ENCODE data around the gene NDE1.

NDE1 gene

GRCh38 chr16:15658556-15658955 is 8.5 kb downstream of the NDE1 start:
- TF ChIP-seq GATA2 (IDR thresholded peaks at IDR 0.05; ENCODE audit: low read depth, low read length) (no peak), GATA3 (IDR thresholded peaks at IDR 0.05; ENCODE audit: low read depth, low read length) (no peak)

DNA sequence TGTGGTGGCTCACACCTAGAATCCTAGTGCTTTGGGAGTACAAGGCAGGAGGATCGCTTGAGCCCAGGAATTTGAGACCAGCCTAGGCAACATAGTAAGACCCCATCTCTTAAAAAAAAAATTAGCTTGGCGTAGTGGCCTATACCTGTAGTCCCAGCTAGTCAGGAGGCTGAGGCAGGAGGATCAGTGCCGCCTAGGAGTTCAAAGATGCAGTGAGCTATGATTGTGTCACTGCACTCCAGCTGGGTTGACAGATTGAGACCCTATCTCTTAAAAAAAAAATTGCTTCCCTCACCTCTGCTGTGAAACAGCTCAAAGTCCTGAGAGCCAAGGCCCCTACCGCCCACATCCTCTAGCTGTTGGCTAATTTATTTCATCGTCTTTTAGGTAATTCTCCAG is 10.2 kb downstream of the NDE1 start:
- no peak for TF ChIP-seq GATA3 (IDR thresholded peaks at IDR 0.05; ENCODE audit: low read depth, low read length)
- TF ChIP-seq GATA2 (IDR thresholded peaks at IDR 0.05; ENCODE audit: low read depth, low read length): no peak

- TF ChIP-seq GATA2 (IDR thresholded peaks at IDR 0.05; ENCODE audit: low read depth, low read length) (no peak), GATA3 (IDR thresholded peaks at IDR 0.05; ENCODE audit: low read depth, low read length) (no peak)
Measured at GRCh38 chr16:15665107-15665506, 15.1 kb downstream of the NDE1 start.

DNA sequence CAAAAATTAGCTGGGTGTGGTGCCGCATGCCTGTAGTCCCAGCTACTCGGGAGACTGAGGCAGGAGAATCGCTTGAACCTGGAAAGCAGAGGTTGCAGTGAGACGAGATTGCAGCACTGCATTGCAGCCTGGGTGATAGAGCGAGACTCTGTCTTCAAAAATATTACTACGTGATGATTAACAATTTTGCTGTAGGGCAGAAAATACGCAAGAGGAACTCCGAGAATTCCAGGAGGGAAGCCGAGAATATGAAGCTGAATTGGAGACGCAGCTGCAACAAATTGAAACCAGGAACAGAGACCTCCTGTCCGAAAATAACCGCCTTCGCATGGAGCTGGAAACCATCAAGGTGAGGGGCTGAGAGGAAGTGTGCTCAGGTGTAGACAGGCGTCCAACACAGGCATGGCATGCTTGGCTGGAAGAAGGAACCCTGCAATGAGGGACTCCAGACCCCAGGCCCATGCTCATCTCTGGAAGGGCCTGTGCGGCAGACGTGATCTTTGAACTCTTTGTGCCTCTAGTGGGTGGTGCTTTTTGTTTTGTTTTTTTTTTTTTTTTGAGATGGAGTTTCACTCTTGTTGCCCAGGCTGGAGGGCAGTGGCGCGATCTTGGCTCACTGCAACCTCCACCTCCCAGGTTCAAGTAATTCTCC is 17.2 kb downstream of the NDE1 start:
- TF ChIP-seq GATA3 (IDR thresholded peaks at IDR 0.05; ENCODE audit: low read depth, low read length) (no peak), GATA2 (IDR thresholded peaks at IDR 0.05; ENCODE audit: low read depth, low read length) (no peak)

- TF ChIP-seq GATA3 (IDR thresholded peaks at IDR 0.05; ENCODE audit: low read depth, low read length) (no peak), GATA2 (IDR thresholded peaks at IDR 0.05; ENCODE audit: low read depth, low read length) (no peak)
Measured at GRCh38 chr16:15671530-15672117, 21.6 kb downstream of the NDE1 start.

DNA sequence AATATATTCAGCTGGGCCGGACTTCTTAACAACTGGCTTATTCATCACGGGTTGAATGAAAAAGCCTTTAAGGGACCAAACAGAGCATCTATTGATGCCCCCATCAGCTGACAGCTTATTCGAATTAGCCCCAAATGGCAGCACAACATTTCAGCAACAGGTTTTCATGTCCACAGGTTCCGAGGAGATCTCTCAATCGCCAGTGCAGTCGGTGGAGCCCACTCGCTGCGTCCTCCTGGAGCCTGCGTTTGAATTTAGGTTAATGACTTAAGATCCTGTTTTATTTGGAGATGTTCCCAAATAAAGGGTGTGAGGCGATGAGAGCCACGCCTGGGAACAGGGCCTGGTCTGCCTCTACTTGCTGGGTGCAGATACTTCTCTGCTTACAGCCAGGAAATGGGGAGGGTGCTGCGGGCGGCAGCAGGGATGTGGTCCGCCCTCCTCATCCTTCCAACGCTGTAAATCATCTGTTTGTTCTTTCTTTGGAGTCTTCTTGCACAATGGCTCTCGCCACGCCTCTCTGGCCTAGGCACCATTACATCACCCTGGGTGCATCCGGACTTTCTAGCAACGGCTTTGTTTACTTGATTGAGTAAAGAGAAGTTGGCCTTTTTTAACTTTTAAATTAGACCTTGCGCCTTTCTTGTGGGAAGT is 22.6 kb downstream of the NDE1 start:
- TF ChIP-seq GATA3 (IDR thresholded peaks at IDR 0.05; ENCODE audit: low read depth, low read length) (no peak), GATA2 (IDR thresholded peaks at IDR 0.05; ENCODE audit: low read depth, low read length) (no peak)

DNA sequence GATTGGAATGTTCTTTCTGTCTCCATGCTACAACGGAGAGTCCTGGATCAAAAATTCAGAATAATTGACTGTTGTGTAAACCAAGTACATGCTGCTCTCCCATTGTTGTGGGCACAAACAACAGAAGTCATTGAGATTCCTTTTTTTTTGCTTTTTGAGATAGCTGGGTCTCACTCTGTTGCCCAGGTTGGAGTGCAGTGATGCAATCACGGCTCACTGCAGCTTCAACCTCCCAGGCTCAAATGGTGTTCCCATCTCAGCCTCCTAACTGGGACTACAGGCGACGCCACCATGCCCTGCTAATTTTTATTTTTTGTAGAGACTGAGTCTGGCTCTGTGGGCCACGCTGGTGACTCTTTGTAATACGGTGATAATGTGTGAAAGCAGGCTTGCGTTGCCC is 24.5 kb downstream of the NDE1 start:
- TF ChIP-seq GATA3 (IDR thresholded peaks at IDR 0.05; ENCODE audit: low read depth, low read length): no peak
- TF ChIP-seq GATA2 (IDR thresholded peaks at IDR 0.05; ENCODE audit: low read depth, low read length): no peak

- TF ChIP-seq GATA3 (IDR thresholded peaks at IDR 0.05; ENCODE audit: low read depth, low read length): no peak
- no peak for TF ChIP-seq GATA2 (IDR thresholded peaks at IDR 0.05; ENCODE audit: low read depth, low read length)
Measured at GRCh38 chr16:15676506-15676905, 26.5 kb downstream of the NDE1 start.

GRCh38 chr16:15677447-15677846 is 27.4 kb downstream of the NDE1 start:
- TF ChIP-seq GATA3 (IDR thresholded peaks at IDR 0.05; ENCODE audit: low read depth, low read length) (no peak), GATA2 (IDR thresholded peaks at IDR 0.05; ENCODE audit: low read depth, low read length) (no peak)

- no peak for TF ChIP-seq GATA3 (IDR thresholded peaks at IDR 0.05; ENCODE audit: low read depth, low read length)
- TF ChIP-seq GATA2 (IDR thresholded peaks at IDR 0.05; ENCODE audit: low read depth, low read length): no peak
Measured at GRCh38 chr16:15682105-15682570, 32.1 kb downstream of the NDE1 start.

DNA sequence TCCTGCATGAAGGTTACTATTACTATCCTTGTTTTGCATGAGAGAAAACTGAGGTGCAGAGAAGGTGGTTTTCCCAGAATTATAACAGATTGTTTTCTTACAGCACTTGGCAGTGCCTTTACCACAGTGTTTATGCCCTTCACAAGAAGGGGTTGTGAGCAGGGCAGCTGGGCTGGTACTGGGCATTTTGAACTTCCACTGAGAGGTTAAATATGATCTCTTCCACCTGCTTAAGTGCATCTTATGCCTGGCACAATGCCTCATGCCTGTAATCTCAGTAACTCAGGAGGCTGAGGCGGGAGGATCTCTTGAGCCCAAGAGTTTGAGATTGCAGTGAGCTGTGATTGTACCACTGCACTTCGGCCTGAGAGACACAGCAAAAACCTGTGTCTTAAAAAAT is 36.2 kb downstream of the NDE1 start:
- TF ChIP-seq GATA3 (IDR thresholded peaks at IDR 0.05; ENCODE audit: low read depth, low read length) (no peak), GATA2 (IDR thresholded peaks at IDR 0.05; ENCODE audit: low read depth, low read length) (no peak)

DNA sequence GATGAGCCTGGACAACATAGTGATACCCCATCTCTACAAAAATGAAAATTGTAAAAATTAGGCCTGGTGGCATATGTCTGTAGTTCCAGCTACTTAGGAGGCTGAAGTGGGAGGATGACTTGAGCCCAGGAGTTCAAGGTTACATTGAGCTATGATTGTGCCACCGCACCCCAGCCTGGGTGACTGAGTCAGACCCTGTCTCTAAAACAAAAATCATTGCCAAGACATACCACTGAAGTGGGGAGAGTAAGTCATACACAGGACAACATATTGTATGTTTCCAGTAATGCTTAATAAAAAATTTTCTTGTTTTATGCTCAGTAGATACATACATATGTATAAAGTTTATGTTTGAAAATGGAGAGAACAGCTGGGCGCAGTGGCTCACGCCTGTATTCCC is 39.2 kb downstream of the NDE1 start:
- TF ChIP-seq GATA3 (IDR thresholded peaks at IDR 0.05; ENCODE audit: low read depth, low read length): no peak
- no peak for TF ChIP-seq GATA2 (IDR thresholded peaks at IDR 0.05; ENCODE audit: low read depth, low read length)

GRCh38 chr16:15690296-15690695 is 40.3 kb downstream of the NDE1 start:
- no peak for TF ChIP-seq GATA3 (IDR thresholded peaks at IDR 0.05; ENCODE audit: low read depth, low read length)
- TF ChIP-seq GATA2 (IDR thresholded peaks at IDR 0.05; ENCODE audit: low read depth, low read length): no peak

- TF ChIP-seq GATA2 (IDR thresholded peaks at IDR 0.05; ENCODE audit: low read depth, low read length) (no peak), GATA3 (IDR thresholded peaks at IDR 0.05; ENCODE audit: low read depth, low read length) (no peak)
Measured at GRCh38 chr16:15691046-15691445, 41.0 kb downstream of the NDE1 start.

- TF ChIP-seq GATA2 (IDR thresholded peaks at IDR 0.05; ENCODE audit: low read depth, low read length): no peak
Measured at GRCh38 chr16:15694499-15694898, 44.5 kb downstream of the NDE1 start.
